OCI-LY3 (cell line): ENCODE measurements around the gene ARL4D.

Source experiments
- CTCF ChIP-seq: fragments of 200-600, 300-600 bp; sonication (generic); IDR thresholded peaks from 2 replicates; pipeline ENCODE4 v1.5.1; 2014; ENCODE audit warnings: antibody characterized with exemption, low read length, low read depth
- EZH2phosphoT487 ChIP-seq: fragments of 200-600 bp; shearing (Covaris generic); IDR thresholded peaks from 2 replicates; pipeline ENCODE4 v1.6.1; 2018; ENCODE audit warnings: antibody characterized with exemption, mixed run types, low read depth

GRCh38 chr17:43431714-43432523, 33.1 kb downstream of the ARL4D start:
- no peak for TF ChIP-seq CTCF
- no peak for TF ChIP-seq EZH2phosphoT487
